Psoas muscle (tissue), 8 donors: ENCODE measurements around the gene MPI. TPM values are rescaled to one million over a fixed set of nuclear protein-coding genes. Genes with fewer than 3 reads are reported as not detected.
A peak's percentile ranks its signal among the peaks of the same experiment; 100 is the strongest.

Experiments used
- ATAC-seq, 4 donors: fragments of 200-7000 bp; cut with Tn5 transposase; one replicate each; pipeline ENCODE4 v1.9.1; 2020; ENCODE audit warnings: moderate library complexity in 3 of 4, mild to moderate bottlenecking in 2 of 4
- DNase-seq, 2 donors: peaks; one replicate each; pipeline ENCODE4 v3.0.0-alpha.2; 2020
- H3K27ac ChIP-seq: fragments of 200-600 bp; one replicate; pipeline ENCODE4 v1.8.0; 2022
- H3K27me3 ChIP-seq, 3 donors: fragments of 200-600 bp in 1 of 3; one replicate each; pipeline versions ENCODE4 v1.6.1 to v1.8.0; 2013 to 2022; ENCODE audit warnings: low read length in 2 of 3, mild to moderate bottlenecking in 2 of 3, moderate library complexity in 1 of 3; ENCODE audit not compliant: insufficient read depth in 3 of 3
- H3K36me3 ChIP-seq, 2 donors: fragments of 200-600 bp in 1 of 2; one replicate each; pipeline versions ENCODE4 v1.6.1 to v1.8.0; 2013 to 2022; ENCODE audit warnings: low read depth in 1 of 2, mild to moderate bottlenecking in 1 of 2, moderate library complexity in 1 of 2; ENCODE audit not compliant: insufficient read depth in 1 of 2
- H3K4me1 ChIP-seq: fragments of 200-600 bp; one replicate; pipeline ENCODE4 v1.8.0; 2022
- H3K4me3 ChIP-seq: fragments of 200-600 bp; one replicate; pipeline ENCODE4 v1.8.0; 2022; ENCODE audit warnings: mild to moderate bottlenecking
- H3K9me3 ChIP-seq: fragments of 200-600 bp; one replicate; pipeline ENCODE4 v1.8.0; 2022
- WGBS, 3 donors: extraction: QIAGEN DNeasy Blood & Tissue Kit; methylation state at CpG; one replicate each; pipeline versions ENCODE4 v1.1.6 to v1.1.7; 2013; 5-methylcytosine and 5-hydroxymethylcytosine counted together
- intact Hi-C, 2 donors: fragments of 100-400 bp; cut with DNase I; formaldehyde crosslinking; loops; one replicate each; pipeline versions ENCODE4 v1.11.0 to v1.14.2; 2022
- polyA plus RNA-seq, 3 donors: library from polyadenylated mRNA; stranded (reverse); fragments of 200-250 nt; gene quantifications; one replicate each; pipeline ENCODE4 v1.2.3, GENCODE V29; 2013
- total RNA-seq, 4 donors: library from RNA; stranded (reverse); fragmentation: NEBNext Ultra II Directional in 2 of 4; extraction: Animal tissue kit (Norgen Biotek cat#: 25700) in 2 of 4; gene quantifications; one replicate each; pipeline versions ENCODE4 v1.2.1 to v1.2.4, GENCODE V29; 2021 to 2023
- TF ChIP-seq, protein P1 (sequence below): fragments of 200-600 bp; IDR thresholded peaks from one replicate; pipeline ENCODE4 v1.8.0; 2022; ENCODE audit warnings: antibody characterized with exemption
- donor health status: healthy with polysubstance abuse.
- donor health status: DM: no; HTN: no; CAD: no; lungs with moderate emphysema.
- donor health status: Bipolar disorder and iron deficiency.
- donor health status: healthy.
- donor health status: DM: yes; HTN: yes; CAD: no.
- donor health status: DM: no; HTN: no; CAD: no.
- donor health status: DM: no; HTN: no; CAD: no.
- donor health status: DM: yes; HTN: yes; CAD: no.

MPI gene
- total and polyA plus RNA-seq, 7 donors, result 26.4 to 61.2 (median 42.1) TPM

DNA sequence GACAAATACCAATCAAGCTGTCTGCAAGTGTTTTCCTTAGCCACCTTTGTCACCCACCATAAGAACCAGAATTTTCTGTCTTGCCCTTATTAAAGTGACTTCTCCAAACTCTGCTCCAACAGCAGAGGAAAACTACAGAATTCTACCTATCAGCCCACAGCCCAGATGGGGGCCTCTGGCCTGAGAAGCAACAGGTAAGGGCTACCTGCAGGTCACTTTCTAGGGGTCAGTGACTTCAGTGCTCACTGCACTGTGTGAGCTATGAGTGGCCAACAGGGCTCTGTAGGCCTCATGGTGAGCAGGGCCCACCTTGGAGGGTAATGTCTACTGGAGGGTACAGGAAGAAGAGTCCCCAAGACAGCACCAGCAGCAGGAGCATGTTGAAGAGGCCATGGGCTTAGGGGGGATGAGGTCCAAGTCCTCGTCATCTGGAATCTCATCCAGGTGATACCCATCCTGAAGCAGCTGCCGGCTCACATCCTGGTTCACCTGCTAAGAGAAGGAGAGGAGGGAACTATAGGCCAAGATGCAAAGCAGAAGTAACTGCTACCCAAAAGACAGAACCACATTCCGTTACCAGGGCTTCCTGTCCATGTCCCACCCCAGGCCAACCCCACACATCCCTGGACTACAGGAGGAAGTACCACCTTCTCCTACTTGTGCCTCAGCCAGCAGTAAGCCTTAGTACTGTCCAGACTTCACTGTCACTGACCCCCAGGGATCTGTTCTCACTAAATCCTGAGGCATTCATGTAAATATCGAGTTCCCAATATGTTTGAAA is 12.6 kb downstream of the MPI start:
- intact Hi-C loops, result loop anchor here in 1 of 2 donors (5.0 kb wide), 1 partner anchor 45 kb away; no protein-coding TSS in a partner anchor
- Histone ChIP-seq H3K36me3 (peaks cover 18 to 75% of the 10 kb centered on the region in 2 donors), H3K27ac (no peak overlapping the region), H3K4me3 (no peak overlapping the region), H3K27me3 (no peaks in the 10 kb centered on the region), H3K9me3 (no peaks in the 10 kb centered on the region), H3K4me1 (peaks cover 21% of the 10 kb centered on the region)
- TF ChIP-seq, protein P1, sequence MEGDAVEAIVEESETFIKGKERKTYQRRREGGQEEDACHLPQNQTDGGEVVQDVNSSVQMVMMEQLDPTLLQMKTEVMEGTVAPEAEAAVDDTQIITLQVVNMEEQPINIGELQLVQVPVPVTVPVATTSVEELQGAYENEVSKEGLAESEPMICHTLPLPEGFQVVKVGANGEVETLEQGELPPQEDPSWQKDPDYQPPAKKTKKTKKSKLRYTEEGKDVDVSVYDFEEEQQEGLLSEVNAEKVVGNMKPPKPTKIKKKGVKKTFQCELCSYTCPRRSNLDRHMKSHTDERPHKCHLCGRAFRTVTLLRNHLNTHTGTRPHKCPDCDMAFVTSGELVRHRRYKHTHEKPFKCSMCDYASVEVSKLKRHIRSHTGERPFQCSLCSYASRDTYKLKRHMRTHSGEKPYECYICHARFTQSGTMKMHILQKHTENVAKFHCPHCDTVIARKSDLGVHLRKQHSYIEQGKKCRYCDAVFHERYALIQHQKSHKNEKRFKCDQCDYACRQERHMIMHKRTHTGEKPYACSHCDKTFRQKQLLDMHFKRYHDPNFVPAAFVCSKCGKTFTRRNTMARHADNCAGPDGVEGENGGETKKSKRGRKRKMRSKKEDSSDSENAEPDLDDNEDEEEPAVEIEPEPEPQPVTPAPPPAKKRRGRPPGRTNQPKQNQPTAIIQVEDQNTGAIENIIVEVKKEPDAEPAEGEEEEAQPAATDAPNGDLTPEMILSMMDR, result no peak
- DNase-seq, result no peak
- WGBS, 3 donors, result 86 to 89% (median 89%) methylated on average over 4 of the region's 4 CpGs
- ATAC-seq, result no peak

DNA sequence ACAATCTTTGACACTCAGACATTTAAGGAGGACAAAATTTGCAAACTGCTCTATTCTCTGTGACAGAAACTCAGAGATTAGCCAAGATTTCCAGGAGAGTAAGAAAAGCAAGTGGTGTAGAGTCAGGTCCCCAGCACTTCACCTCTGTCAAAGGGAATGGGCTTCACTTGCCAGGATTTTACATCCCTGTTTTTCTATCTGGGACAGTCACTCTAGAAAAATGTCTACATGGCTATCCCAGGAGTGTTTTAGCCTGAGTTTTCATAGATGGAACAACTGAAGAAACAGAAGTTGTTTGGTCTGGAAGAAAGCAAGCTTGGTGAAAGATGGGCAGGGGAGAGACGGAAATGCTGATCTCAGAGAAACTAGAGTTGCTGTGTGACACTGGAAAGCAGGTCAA is 13.8 kb downstream of the MPI start:
- Histone ChIP-seq H3K27ac (no peak overlapping the region), H3K4me1 (peaks cover 24% of the 10 kb centered on the region), H3K36me3 (peaks cover 11 to 63% of the 10 kb centered on the region in 2 donors), H3K27me3 (no peaks in the 10 kb centered on the region), H3K4me3 (no peak overlapping the region), H3K9me3 (no peaks in the 10 kb centered on the region)
- no peak for DNase-seq
- intact Hi-C loops, result loop anchor here in 1 of 2 donors (5.0 kb wide), 1 partner anchor 46 kb away; no protein-coding TSS in a partner anchor
- WGBS, 3 donors, result 87 to 100% (median 97%) methylated on average over 1 of the region's 1 CpG
- TF ChIP-seq, protein P1, result no peak
- ATAC-seq, result no peak

DNA sequence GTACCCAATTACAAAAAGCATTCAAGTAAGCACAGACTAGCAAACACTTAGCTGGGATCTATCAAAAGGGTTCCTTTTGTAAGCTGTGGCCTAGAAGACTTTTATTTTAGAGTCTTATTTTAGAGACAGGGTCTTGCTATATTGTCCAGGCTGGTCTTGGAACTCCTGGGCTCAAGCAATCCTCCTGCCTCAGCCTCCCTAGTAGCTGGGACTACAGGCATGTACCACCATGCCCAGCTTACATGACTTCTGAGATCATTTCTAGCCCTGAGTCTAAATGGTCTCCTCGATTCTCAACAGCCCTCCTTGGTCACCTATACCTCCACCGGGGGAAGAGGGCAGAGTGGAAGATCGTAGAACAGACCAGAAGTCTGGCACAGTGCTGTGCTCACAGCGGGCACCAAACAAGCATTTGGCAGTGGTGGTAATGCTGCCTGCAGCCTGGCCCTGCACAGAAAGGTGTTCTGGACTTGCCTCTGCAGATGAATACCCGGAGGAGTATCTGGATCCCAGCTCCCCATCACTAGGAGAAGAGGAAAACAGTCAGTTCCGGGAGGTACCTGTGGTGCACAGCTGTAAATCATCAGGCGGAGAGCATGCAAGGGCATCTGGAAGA is 14.5 kb downstream of the MPI start:
- H3K27me3 ChIP-seq, result no peaks in the 10 kb centered on the region
- peaks cover 24% of the 10 kb centered on the region for H3K4me1 ChIP-seq
- TF ChIP-seq, protein P1, result no peak
- peaks cover 11 to 57% of the 10 kb centered on the region in 2 donors for H3K36me3 ChIP-seq
- DNase-seq (no peak), ATAC-seq (no peak)
- no peaks in the 10 kb centered on the region for H3K9me3 ChIP-seq
- 88 to 92% (median 92%) methylated on average over 7 of the region's 7 CpGs for WGBS, 3 donors
- intact Hi-C loops, result loop anchor here in 1 of 2 donors (5.0 kb wide), 1 partner anchor 47 kb away; no protein-coding TSS in a partner anchor
- H3K27ac ChIP-seq, result no peak overlapping the region
- no peak overlapping the region for H3K4me3 ChIP-seq

DNA sequence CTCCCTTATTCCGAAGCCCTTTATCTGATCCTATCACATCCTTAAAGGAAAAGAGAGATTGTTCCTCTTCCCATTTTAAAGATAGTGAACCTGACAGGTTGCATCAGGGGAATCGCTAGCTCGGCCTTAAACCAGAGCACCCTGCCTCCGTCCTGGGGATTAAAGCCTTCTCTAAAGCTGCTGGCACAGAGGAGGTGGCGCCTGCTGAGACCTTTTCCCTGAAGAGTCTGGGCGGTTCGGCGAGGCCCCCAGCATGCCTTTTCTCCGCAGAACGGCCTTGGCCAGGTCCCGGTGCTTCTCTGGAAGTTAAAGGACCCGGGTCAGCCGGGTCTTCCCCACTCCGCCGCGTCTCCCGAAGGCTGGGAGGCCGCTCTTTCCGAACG is 16.2 kb downstream of the MPI start:
- Histone ChIP-seq H3K27me3 (no peaks in the 10 kb centered on the region), H3K27ac (peak overlapping the region; percentile 93), H3K4me1 (peaks cover 24% of the 10 kb centered on the region), H3K9me3 (no peaks in the 10 kb centered on the region), H3K36me3 (peaks cover 5 to 47% of the 10 kb centered on the region in 2 donors), H3K4me3 (peak overlapping the region; percentile 83)
- TF ChIP-seq, protein P1, result no peak
- WGBS, 3 donors, result 0 to 1% (median 1%) methylated on average over 20 of the region's 20 CpGs
- ATAC-seq, result peak; percentile 20 to 51 (median 35)
- DNase-seq, result peak in 1 of 2 donors; percentile 60
- intact Hi-C loops, result loop anchor here in 1 of 2 donors (5.0 kb wide), 1 partner anchor 64 kb away; the partner anchor contains the start of gene ULK3
